Neural progenitor cell (in vitro differentiated cells): ENCODE results near the gene SMIM1. TPM values are rescaled to one million over a fixed set of nuclear protein-coding genes. Genes with fewer than 3 reads are reported as not detected.

Experiments used
- DNase-seq: peaks from one replicate; pipeline ENCODE4 v3.0.0-alpha.2; 2016; ENCODE audit warnings: low spot score
- H2AFZ ChIP-seq: fragments of 200-600 bp; sonication (generic); replicated peaks from 2 replicates; pipeline ENCODE4 v1.6.1; 2016; ENCODE audit warnings: antibody characterized with exemption
- H3F3A ChIP-seq: fragments of 200-600 bp; sonication (generic); 2 replicates; pipeline ENCODE4 v1.6.1; 2016; ENCODE audit warnings: antibody characterized with exemption, low read depth
- H3K27ac ChIP-seq: fragments of 200-600 bp; sonication (generic); 2 replicates; pipeline ENCODE4 v1.5.1; 2016; ENCODE audit warnings: mild to moderate bottlenecking
- H3K27me3 ChIP-seq: fragments of 200-600 bp; sonication (generic); 2 replicates; pipeline ENCODE4 v1.6.1; 2016; ENCODE audit warnings: mild to moderate bottlenecking, moderate library complexity
- H3K36me3 ChIP-seq: fragments of 200-600 bp; sonication (generic); 2 replicates; pipeline ENCODE4 v1.5.1; 2016
- H3K4me1 ChIP-seq: fragments of 200-600 bp; sonication (generic); 2 replicates; pipeline ENCODE4 v1.6.1; 2016; ENCODE audit warnings: mixed run types
- H3K4me2 ChIP-seq: fragments of 200-600 bp; sonication (generic); 2 replicates; pipeline ENCODE4 v1.6.1; 2016
- H3K4me3 ChIP-seq: fragments of 200-600 bp; sonication (generic); 2 replicates; pipeline ENCODE4 v1.5.1; 2016
- H3K79me2 ChIP-seq: fragments of 200-600 bp; sonication (generic); 2 replicates; pipeline ENCODE4 v1.6.1; 2016; ENCODE audit warnings: low read depth
- H3K9ac ChIP-seq: fragments of 200-600 bp; sonication (generic); 2 replicates; pipeline ENCODE4 v1.6.1; 2016
- H3K9me3 ChIP-seq: fragments of 200-600 bp; sonication (generic); 2 replicates; pipeline ENCODE4 v1.5.1; 2016; ENCODE audit warnings: low read depth
- H4K20me1 ChIP-seq: fragments of 200-600 bp; sonication (generic); 2 replicates; pipeline ENCODE4 v1.6.1; 2016; ENCODE audit warnings: low read depth
- H3K27ac Mint-ChIP-seq: 3 replicates; pipeline ENCODE4 v1.8.0; 2021; ENCODE audit warnings: mixed read lengths
- H3K27me3 Mint-ChIP-seq: 2 replicates; pipeline ENCODE4 v1.8.0; 2022; ENCODE audit warnings: low read depth, mild to moderate bottlenecking, inconsistent platforms, moderate library complexity, mixed read lengths; ENCODE audit not compliant: insufficient read depth
- H3K36me3 Mint-ChIP-seq: 3 replicates; pipeline ENCODE4 v1.8.0; 2021; ENCODE audit warnings: mixed read lengths
- H3K4me1 Mint-ChIP-seq: 3 replicates; pipeline ENCODE4 v1.8.0; 2021; ENCODE audit warnings: mixed read lengths
- H3K4me3 Mint-ChIP-seq: 3 replicates; pipeline ENCODE4 v1.8.0; 2021; ENCODE audit warnings: mild to moderate bottlenecking, moderate library complexity, mixed read lengths
- H3K9me3 Mint-ChIP-seq: 3 replicates; pipeline ENCODE4 v1.8.0; 2020; ENCODE audit warnings: mixed read lengths
- CTCF ChIP-seq: fragments of 200-600 bp; sonication (generic); IDR thresholded peaks from 2 replicates; pipeline ENCODE4 v1.5.1; 2017; ENCODE audit warnings: antibody characterized with exemption, mild to moderate bottlenecking
- EZH2 ChIP-seq: fragments of 200-600 bp; sonication (generic); IDR thresholded peaks from 2 replicates; pipeline ENCODE4 v1.6.1; 2017; ENCODE audit warnings: antibody characterized with exemption, mild to moderate bottlenecking, moderate library complexity
- EZH2phosphoT487 ChIP-seq: fragments of 200-600 bp; sonication (generic); IDR thresholded peaks from 2 replicates; pipeline ENCODE4 v1.6.1; 2017; ENCODE audit warnings: antibody characterized with exemption
- total RNA-seq: library from RNA; depleted of rRNA; stranded (reverse); fragments of >200 nt; gene quantifications from 2 replicates; pipeline ENCODE4 v1.2.3, GENCODE V29; 2015; ENCODE audit warnings: low replicate concordance

SMIM1 gene
- total RNA-seq, 1 donor from 2014 or later: not detected

- Mint-ChIP-seq H3K9me3 (no peaks in the 10 kb centered on the region), H3K36me3 (peaks cover 12% of the 10 kb centered on the region), H3K27ac (no peak overlapping the region), H3K27me3 (peaks cover 3% of the 10 kb centered on the region), H3K4me1 (peaks cover 6% of the 10 kb centered on the region), H3K4me3 (peak overlapping the region; percentile 36)
- no peak for DNase-seq
- peaks cover 7% of the 10 kb centered on the region for H3K4me1 ChIP-seq
- no peaks in the 10 kb centered on the region for H3K36me3 ChIP-seq
- H2AFZ ChIP-seq: no peak overlapping the region
- peaks cover 32% of the 10 kb centered on the region for H4K20me1 ChIP-seq
- TF ChIP-seq EZH2phosphoT487 (no peak), CTCF (no peak), EZH2 (no peak)
- no peak overlapping the region for H3K27ac ChIP-seq
- no peak overlapping the region for H3K4me2 ChIP-seq
- no peak overlapping the region for H3K9ac ChIP-seq
- no peak overlapping the region for H3K4me3 ChIP-seq
- no peaks in the 10 kb centered on the region for H3K9me3 ChIP-seq
- H3K79me2 ChIP-seq: peaks cover 29% of the 10 kb centered on the region
- peaks cover 8% of the 10 kb centered on the region for H3F3A ChIP-seq
- H3K27me3 ChIP-seq: no peaks in the 10 kb centered on the region
Measured at GRCh38 chr1:3788756-3789420, 16.3 kb downstream of the SMIM1 start.

- no peaks in the 10 kb centered on the region for H3K36me3 ChIP-seq
- Mint-ChIP-seq H3K9me3 (no peaks in the 10 kb centered on the region), H3K4me3 (no peak overlapping the region), H3K27me3 (no peaks in the 10 kb centered on the region), H3K36me3 (peaks cover 12% of the 10 kb centered on the region), H3K27ac (no peak overlapping the region), H3K4me1 (peaks cover 11% of the 10 kb centered on the region)
- no peak overlapping the region for H2AFZ ChIP-seq
- H3K27me3 ChIP-seq: no peaks in the 10 kb centered on the region
- H3K9ac ChIP-seq: peak overlapping the region; percentile 27
- no peaks in the 10 kb centered on the region for H3K9me3 ChIP-seq
- no peak overlapping the region for H3K4me3 ChIP-seq
- H3F3A ChIP-seq: peaks cover 16% of the 10 kb centered on the region
- H3K79me2 ChIP-seq: peaks cover 36% of the 10 kb centered on the region
- H3K4me1 ChIP-seq: peaks cover 7% of the 10 kb centered on the region
- no peak overlapping the region for H3K27ac ChIP-seq
- peaks cover 38% of the 10 kb centered on the region for H4K20me1 ChIP-seq
- DNase-seq: no peak
- TF ChIP-seq EZH2 (no peak), EZH2phosphoT487 (no peak), CTCF (no peak)
- H3K4me2 ChIP-seq: no peak overlapping the region
Measured at GRCh38 chr1:3789421-3790300, 17.1 kb downstream of the SMIM1 start.

GRCh38 chr1:3790500-3790923 lies 18.0 kb downstream of the SMIM1 start:
- Mint-ChIP-seq H3K4me1 (peaks cover 17% of the 10 kb centered on the region), H3K36me3 (peaks cover 8% of the 10 kb centered on the region), H3K4me3 (no peak overlapping the region), H3K27me3 (no peaks in the 10 kb centered on the region), H3K9me3 (no peaks in the 10 kb centered on the region), H3K27ac (no peak overlapping the region)
- TF ChIP-seq EZH2 (no peak), EZH2phosphoT487 (no peak), CTCF (no peak)
- Histone ChIP-seq H3K9ac (no peak overlapping the region), H3K27ac (no peak overlapping the region), H3K79me2 (peaks cover 45% of the 10 kb centered on the region), H3K4me1 (peaks cover 12% of the 10 kb centered on the region), H3K27me3 (no peaks in the 10 kb centered on the region), H2AFZ (no peak overlapping the region), H3K4me3 (no peak overlapping the region), H3K4me2 (no peak overlapping the region), H3K9me3 (no peaks in the 10 kb centered on the region), H4K20me1 (peaks cover 46% of the 10 kb centered on the region), H3K36me3 (no peaks in the 10 kb centered on the region), H3F3A (peaks cover 16% of the 10 kb centered on the region)
- DNase-seq: no peak
